Lower leg skin (tissue), 4 donors: ENCODE measurements around the gene ADGRL4. TPM values are rescaled to one million over a fixed set of nuclear protein-coding genes. Genes with fewer than 3 reads are reported as not detected.

Experiments used
- DNase-seq, 2 donors: peaks; one replicate each; pipeline ENCODE4 v3.0.0-alpha.2; 2019; ENCODE audit warnings: low spot score in 2 of 2
- H3K4me3 ChIP-seq: fragments of 200-600 bp; sonication (generic); 2 replicates; pipeline ENCODE4 v1.5.1; 2017; ENCODE audit warnings: mild to moderate bottlenecking, low read depth; ENCODE audit not compliant: poor library complexity, severe bottlenecking
- CTCF ChIP-seq, 3 donors: fragments of 450-650 bp; IDR thresholded peaks; one replicate each; pipeline ENCODE4 v1.5.1; 2016; ENCODE audit warnings: antibody characterized with exemption in 3 of 3, mild to moderate bottlenecking in 3 of 3, moderate library complexity in 2 of 3
- POLR2A ChIP-seq, 2 donors: fragments of 450-650 bp; IDR thresholded peaks; one replicate each; pipeline ENCODE4 v1.6.1; 2016 to 2017; ENCODE audit warnings: antibody characterized with exemption in 2 of 2, mild to moderate bottlenecking in 1 of 2, moderate library complexity in 1 of 2
- WGBS, 2 donors: methylation state at CpG; one replicate each; pipeline ENCODE4 v1.1.5; 2018; 5-methylcytosine and 5-hydroxymethylcytosine counted together
- intact Hi-C: fragments of 100-400 bp; cut with DNase I; formaldehyde crosslinking; loops from one replicate; pipeline ENCODE4 v1.15.0; 2023; ENCODE audit warnings: low total_unique reads
- total RNA-seq, 4 donors: library from RNA; depleted of rRNA; stranded (reverse); fragments of >200 nt; gene quantifications; one replicate each; pipeline ENCODE4 v1.1.0, GENCODE V29; 2016

ADGRL4 gene
- total RNA-seq, 4 donors from 2014 or later: 6.7 to 16.6 (median 9.7) TPM

DNA sequence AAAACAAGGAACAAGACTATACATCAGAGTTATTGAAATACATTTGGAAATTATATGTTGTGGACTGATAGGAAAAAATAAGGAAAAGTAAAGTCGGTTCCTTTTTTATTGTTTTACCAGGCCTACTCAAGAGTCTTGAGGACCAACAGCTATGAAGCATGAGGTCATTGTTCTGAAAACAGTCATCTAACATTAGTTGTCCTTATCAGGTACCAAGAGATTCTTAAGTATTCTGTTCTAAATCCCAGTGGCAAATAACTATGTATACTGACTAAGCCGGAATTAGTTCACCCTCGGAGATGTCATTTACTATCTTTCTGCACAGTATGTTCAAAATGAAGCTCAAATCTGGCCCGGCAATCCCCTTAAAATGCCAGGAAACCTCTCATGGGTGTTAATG lies 585 bp downstream of the ADGRL4 start:
- no peak for TF ChIP-seq CTCF (IDR thresholded peaks at IDR 0.05)
- no peak for TF ChIP-seq POLR2A (IDR thresholded peaks at IDR 0.05)
- no peak for DNase-seq
- intact Hi-C loops: no loop called here
- H3K4me3 ChIP-seq: no peak overlapping the region
- 76 to 77% methylated on average over 4 of the region's 4 CpGs for WGBS, 2 donors

- TF ChIP-seq CTCF (IDR thresholded peaks at IDR 0.05) (no peak), POLR2A (IDR thresholded peaks at IDR 0.05) (no peak)
- DNase-seq: no peak
- intact Hi-C loops: no loop called here
- WGBS, 2 donors: 88 to 90% methylated on average over 3 of the region's 3 CpGs
- H3K4me3 ChIP-seq: no peak overlapping the region
These were observed 1.6 kb downstream of the ADGRL4 start for GRCh38 chr1:79004916-79005315.

- DNase-seq: no peak
- intact Hi-C loops: no loop called here
- no peak overlapping the region for H3K4me3 ChIP-seq
- whole genome bisulfite sequencing, 2 donors: 79 to 89% methylated on average over 1 of the region's 1 CpG
- no peak for TF ChIP-seq POLR2A (IDR thresholded peaks at IDR 0.05)
- no peak for TF ChIP-seq CTCF (IDR thresholded peaks at IDR 0.05)
These were observed 9.7 kb downstream of the ADGRL4 start for GRCh38 chr1:78996791-78997190.

GRCh38 chr1:78987042-78987441 lies 19.5 kb downstream of the ADGRL4 start:
- 59 to 72% methylated on average over 2 of the region's 2 CpGs for WGBS, 2 donors
- no peak overlapping the region for H3K4me3 ChIP-seq
- intact Hi-C loops: no loop called here
- no peak for DNase-seq
- TF ChIP-seq POLR2A (IDR thresholded peaks at IDR 0.05) (no peak), CTCF (IDR thresholded peaks at IDR 0.05) (no peak)

DNA sequence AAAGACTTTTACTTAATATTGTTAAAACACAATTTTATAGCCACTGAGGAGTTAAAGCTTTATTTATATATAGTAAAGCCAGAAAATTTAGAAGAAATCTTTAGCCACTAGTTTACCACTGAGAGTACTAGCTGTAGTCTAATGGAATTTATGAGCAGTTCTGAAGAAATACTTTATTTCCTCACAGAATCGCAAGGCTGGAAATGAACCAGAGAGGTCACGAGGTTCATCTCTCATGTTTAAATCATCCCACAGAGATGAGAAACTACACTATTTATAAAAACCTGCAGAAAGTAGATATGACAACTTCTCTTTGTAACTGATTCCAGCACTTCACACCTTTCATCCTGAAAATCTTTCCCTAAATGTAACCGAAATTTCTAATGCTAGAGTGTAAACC lies 26.0 kb downstream of the ADGRL4 start:
- WGBS, 2 donors: 63 to 65% methylated on average over 3 of the region's 3 CpGs
- intact Hi-C loops: no loop called here

More for the DNA sequence above, 26.0 kb downstream of the ADGRL4 start:
- H3K4me3 ChIP-seq: no peak overlapping the region
- no peak for DNase-seq
- TF ChIP-seq CTCF (IDR thresholded peaks at IDR 0.05) (no peak), POLR2A (IDR thresholded peaks at IDR 0.05) (no peak)
